GM18519 (cell line): Measurements from ENCODE around the gene SLC35D2.
A peak's percentile ranks its signal among the peaks of the same experiment; 100 is the strongest.

ENCODE experiments used
- ATAC-seq: cut with Tn5 transposase; IDR thresholded peaks from one replicate; pipeline ENCODE4 v1.9.1; 2021; ENCODE audit warnings: mild to moderate bottlenecking, moderate library complexity; ENCODE audit not compliant: unreplicated experiment, low FRiP score

SLC35D2 gene

DNA sequence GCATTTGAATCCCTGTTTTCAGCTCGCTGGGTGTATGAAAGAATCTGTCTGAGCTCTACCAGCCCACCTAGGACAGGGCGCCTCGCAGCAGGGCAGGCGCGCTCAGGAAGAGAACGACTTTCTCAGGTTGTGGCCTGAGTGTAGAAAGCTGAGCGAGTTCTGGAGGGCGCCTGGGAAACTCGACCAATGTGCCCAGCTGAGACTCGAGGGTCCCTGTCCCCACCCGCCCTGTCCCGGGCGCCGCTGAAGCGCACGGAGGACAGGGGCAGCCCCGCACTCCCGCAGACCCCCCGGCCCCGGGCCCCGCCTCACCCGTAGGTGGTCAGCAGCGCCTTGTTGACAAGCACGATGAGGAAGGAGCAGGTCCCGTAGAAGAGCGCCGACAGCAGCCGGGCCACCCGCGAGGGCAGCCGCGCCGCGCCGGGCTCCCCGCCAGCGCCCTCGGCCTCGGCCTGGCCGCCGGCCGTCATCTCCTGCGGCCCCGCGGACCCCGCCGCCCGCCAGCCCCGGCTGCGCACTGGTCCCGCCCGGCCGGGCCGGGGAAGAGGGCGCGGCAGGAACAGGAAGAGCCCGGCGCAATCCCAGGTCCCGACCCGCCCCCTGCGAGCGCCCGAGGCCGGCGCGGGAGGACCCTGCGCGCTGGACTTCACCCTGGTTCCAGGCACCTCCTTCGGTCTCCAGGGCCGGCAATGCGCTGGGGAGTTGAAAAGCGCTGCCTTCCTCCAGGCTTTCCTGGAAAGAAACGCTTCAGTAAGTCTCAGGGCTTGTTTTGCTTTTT, at the start of gene SLC35D2:
Gene SLC35D2 (minus strand): TSS at position 547 of the 778 bp plus-strand sequence. CDS start 77 bp downstream, at position 470.
- no peak for ATAC-seq

DNA sequence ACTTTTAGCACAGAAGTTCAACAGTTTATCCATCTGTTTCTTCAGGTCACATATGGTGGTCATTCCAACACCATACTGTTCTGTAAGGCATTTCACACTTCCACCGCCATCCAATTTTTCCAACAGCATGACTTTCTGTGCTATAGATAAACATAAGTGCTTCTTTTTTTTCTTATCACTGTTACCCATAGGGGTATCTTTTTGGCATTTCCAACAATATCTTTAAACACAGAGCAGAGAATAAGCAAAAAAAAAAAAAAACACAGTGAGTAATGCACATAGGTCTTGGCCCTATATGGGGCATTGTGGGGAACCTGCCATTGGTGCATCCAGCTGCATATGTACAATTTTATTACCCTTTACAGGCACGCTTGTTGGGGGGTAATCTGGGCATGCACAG, 46.9 kb upstream of the SLC35D2 start:
- no peak for ATAC-seq

DNA sequence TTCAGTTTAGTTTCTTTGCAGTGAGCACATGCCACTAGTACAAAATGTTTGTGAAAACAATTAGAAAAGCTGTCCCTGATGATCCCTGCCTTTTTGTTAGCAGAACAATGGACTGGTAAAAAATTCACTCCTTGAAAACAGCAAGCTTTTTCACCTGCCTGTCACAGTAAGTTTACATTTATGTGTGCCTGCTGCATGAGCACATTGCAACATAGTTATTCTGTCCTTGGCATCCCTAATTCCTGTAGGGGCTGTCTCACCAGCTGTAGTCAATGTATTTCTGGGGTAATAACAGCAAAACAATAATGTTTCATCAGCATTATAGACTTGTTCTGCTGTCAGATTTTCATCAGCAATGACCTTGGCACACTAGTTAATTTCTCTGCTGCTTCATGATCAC, 46.2 kb upstream of the SLC35D2 start:
- ATAC-seq: no peak

DNA sequence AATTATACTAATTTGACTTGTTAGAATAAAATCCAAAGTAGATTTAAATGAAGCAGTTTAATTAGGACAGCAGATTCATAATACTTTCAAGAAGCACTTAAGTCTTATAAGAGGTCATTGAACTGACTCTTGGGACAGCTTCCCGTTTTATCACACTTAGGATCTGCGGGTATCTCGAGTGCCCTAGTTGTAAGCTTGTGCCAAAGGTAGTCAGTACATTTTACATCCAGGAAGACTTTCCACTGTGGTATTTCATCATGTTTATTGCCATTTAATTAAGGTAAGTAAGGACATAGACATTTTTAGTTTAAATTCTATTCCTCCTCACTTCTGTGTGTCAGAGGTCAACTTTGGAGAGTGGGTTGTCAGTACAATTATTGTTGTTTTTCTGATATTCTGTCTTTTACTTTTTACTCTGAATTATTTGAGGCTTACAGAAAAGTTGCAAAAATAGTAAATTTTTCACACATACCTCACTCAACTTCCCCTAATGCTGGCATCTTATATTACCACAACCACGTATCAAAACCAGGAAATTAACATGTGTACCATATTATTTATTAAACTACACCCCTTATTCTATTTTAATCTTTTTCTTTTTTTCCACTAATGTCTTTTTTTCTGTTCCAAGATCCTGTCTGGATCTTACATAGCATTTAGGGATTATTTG, 42.1 kb upstream of the SLC35D2 start:
- ATAC-seq: no peak

DNA sequence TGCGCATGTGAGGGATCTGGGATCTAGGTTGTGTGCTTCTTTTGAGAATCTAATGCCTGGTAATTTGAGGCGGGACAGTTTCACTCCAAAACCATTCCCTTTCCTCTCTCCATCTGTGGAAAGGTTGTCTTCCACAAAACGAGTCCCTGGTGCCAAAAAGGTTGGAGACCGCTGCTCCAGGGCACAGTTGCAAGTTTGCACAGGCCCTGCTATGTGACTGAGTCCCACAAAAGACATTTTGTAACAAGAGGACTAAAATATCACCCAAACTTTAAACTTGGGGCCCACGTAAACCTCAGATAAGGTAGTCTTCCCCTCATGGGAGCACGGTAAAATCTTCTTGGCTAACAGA, 40.5 kb upstream of the SLC35D2 start:
- ATAC-seq: no peak

DNA sequence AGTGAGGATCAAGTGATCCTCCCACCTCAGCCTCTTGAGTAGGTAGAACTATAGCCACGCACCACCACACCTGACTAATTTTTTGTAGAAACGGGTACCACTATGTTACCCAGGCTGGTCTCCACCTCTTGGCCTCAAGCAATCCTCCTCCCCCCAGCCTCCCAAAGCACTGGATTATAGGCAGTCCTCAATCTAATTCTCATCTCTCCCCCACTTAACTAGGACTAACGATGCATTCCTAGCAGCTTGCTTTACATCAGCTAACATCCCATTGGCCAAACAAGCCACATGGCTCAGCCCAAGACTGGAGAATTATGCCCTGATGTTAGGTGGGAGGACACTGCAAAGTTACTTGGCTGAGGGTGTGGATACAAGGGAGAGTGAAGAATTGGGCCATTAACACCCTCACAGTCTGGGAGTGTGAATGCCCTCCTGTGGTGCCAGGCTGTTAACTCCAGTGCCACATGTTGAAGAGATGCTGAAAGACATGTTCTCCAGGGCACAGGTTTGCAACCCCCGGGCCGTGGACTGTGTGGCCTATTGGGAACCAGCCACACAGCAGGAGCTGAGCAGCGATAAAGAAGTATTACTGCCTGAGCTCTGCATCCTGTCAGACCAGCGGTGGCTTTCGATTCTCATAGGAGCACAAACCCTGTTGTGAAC, 39.9 kb upstream of the SLC35D2 start:
- no peak for ATAC-seq

DNA sequence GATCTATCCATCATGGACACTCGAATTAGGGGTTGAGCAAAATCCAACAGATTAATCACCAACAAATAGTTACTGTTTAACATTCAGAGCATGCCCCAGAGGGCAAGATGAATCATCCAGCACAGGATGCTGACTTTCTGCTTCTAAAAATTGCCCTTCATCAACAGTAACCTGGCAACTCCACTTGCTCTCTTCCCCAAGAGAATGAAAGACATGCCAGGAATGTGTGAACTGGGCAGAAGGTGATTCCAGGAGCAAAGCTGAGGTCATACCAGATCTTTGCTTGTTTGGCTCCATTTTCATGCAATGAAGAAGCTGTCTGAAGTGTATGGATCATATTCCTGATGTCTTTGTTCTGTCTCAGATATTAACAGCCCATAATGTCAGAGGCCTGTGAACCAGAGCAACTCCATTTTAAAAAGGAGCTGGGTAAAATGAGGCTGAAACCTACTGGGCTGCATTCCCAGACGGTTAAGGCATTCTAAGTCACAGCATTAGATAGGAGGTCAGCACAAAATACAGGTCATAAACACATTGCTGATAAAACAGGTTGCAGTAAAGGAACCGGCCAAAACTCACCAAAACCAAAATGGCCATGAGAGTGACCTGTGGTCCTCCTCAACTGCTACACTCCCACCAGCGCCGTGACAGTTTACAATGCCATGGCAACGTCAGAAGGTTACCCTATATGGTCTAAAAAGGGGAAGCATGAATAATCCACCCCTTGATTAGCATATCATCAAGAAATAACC, 37.1 kb upstream of the SLC35D2 start:
- ATAC-seq: no peak

DNA sequence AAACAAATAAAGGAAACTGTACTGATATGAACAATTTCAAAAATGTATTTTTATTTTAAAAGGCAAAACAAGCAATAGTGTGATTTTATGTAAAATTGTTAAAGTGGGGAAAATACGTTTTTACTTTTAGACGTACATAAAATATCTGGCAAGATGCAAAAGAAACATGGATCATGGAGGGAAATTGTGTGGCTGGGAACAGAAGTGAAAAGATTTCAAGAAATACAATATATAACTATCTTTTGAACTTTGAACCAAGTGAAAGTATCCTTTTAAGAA, 36.1 kb upstream of the SLC35D2 start:
- no peak for ATAC-seq

DNA sequence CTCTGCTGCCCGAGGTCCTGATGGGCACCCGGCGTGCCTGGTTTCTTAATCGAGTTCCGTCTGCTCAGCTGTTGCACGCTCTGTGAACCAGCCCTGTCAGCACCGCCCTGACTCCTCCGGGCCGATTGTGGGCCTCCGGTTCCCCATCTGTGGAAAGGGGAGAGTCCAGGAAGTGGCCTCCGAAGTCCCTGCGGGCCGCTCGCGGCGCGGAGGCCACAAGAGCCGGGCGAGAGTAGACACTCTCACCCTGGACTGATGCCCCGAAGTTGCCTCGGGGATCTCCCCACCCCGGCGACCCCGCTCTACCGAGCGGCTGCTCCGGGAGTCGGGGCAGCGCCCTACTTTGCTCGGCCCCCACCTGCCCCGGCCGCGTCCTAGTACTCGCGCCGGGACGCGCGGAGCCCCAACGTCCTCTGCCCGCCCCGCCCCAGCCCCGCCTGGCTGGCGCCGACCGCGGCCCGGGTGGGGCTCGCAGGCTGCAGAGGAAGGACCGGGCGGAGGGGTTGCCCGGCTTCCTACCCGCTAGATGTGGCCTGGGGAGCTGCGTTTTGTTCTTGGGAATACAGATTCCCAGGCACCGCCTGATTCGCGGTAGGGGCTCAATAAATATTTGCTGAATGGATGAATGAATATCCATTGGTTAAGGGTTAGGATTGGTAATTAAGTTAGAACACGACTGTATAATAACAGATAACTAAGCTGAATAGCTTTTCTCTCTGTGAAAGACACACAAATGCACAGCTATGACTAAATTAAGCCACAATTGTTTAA, 35.6 kb upstream of the SLC35D2 start:
- peak; percentile 18 for ATAC-seq

DNA sequence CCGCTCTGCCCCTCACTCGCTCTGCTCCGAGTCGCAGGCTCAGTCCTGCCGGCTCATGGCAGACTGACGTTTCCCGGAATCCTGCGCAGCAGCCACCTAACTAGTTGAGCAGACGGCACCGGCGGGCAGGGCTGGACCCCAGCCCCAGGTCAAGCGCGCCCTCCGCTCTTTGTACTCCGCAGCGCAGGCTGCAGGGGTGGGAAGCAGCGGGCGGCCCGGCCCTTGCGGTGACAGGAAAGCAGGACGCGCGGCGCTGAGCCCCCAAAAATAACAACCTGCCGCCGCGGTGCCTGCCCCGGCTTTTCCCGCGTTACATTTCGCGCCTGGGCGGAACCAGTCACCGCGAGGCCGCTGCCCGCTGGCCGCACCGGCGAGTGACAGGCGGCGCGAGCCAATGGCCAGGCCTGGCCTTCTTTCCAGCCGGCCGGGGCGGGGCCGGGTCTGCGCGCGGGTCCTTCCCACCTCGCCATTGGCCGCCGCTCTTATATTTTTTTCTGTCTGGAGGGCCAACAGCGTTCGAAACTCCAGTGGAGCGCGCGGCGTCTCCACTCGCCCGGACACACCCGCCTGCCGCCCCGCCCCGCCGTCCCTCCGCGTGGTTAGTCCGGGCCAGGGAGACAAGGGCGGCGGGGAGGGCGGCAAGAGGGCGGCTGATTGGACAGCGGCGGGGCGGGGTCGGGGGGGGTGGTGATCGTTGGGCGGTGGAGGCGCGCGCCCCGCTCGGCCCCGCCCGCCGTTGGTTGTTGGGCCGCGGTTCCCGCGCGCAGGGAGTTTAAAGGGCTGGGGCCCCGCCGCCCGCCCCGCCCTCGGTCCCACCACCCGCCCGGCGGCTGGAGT, 34.8 kb upstream of the SLC35D2 start, which contains the start of gene ZNF367:
Gene ZNF367 (minus strand): TSS at position 288 of the 837 bp plus-strand sequence. CDS start 338 bp downstream, outside the sequence.
- ATAC-seq: peak; percentile 46

DNA sequence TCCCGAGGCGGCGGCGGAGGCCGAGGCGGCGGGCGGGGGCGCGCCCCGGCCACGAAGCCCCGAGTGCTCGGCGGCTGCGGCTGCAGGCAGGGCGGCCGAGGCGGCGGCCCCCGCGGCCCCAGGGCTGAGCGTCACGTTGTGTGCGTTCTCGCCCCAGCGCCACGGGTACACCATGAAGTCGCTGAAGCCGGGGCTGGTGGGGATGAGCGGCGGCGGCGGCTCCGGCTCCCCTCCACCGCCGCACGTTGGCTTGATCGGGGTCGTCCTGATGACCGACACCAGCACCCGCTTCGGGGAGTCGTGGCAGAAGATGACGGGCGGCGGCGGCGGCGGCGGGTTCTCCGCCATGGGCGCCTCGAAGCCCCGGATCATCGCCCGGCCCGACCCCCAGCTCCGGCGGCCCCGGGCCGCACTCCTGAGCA, 34.2 kb upstream of the SLC35D2 start:
- ATAC-seq: no peak

DNA sequence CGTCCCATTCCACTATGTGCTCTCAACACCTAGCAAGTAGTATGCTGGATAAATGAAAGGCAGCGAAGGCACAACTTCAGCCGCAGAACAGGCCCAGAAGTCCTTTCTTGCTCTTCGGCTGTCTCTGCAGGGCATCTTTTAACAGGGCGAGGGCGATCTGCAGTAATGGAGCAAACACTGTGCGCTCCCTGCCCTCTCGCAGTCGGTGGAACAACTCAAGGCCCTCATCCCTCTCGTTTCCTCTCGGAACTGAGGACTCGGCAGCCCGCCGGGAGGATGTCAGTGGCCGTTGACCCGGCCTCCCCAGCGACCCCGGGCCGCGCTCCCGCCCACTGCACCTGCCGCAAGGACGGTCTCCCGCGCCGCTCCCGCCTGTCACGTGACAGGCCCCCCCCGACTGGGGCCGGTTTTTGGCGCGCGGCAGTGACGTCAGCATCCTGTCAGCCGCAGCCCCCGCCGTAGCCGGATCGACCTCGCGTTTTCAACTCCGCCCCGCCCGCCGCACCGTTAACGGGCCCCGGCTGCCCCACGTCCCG, 33.6 kb upstream of the SLC35D2 start:
- no peak for ATAC-seq

DNA sequence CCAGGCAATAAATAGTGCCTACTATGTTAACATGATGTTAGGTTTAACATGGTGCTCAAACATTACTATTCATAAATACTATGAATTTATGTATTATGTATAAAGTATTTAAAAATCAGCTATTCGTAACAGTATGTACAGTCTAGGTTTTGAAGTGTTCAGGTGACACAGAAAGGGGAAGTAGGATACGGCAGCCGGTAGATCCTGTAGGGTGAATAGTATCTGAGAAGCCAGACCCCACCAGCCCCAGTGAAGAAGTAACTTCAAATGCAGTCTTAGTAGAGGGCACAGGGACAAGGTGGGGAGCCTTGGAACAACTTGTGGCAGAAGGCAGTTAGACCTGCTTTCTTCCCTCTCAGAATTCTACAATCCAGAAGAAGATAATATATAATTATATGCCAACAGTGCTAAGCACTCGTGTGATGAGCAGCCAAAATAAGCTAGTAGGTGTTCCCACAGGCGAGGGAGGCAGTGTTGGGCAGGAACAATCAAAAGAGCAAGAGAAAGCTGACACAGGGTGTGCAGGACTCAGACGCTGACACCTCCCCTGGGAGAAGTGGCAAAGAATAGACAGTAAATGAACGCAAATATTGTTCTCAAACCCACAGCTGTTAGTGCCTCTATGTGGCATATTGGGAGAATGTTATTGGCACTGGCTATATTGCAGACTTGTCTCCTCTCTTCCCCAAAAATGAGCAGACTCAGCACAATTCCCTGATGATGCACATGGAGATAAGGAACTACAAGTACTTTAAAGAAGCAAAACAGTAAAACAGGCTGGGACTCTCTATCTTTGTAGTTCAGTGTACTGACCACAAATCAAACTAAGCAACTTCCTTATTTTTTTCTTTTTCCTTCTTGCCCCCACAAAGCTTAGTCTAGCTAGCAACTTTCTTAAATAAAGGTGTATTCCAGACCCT, 30.1 kb upstream of the SLC35D2 start:
- no peak for ATAC-seq

DNA sequence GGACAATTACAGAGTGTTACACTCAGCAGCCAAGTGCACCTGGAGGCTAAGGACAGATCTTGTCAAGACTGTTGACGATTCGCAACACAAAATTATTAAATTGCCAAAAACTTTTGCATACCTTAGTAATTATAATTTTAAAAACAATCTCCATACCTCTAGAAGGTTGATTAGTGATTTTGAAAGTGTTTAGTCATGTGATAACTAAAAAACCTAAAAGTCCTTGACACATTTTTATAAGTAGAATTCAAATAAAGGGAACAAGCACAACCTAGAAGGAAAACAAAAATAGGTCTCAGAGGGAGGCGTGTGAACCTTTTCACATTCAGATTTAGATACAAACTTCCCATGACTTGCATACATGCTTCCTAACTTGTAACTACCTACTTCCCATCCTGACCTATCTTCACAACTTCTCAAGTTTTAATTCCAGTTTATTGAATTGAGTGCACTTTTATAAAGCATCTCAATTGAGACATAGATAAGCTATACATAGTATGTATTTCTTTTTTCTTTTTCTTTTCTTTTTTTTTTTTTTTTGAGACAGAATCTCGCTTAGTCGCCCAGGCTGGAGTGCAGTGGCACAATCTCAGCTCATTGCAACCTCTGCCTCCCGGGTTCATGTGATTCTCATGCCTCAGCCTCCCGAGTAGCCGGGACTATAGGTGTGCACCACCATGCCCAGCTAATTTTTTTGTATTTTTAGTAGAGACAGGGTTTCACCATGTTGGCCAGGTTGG, 28.8 kb upstream of the SLC35D2 start:
- no peak for ATAC-seq

DNA sequence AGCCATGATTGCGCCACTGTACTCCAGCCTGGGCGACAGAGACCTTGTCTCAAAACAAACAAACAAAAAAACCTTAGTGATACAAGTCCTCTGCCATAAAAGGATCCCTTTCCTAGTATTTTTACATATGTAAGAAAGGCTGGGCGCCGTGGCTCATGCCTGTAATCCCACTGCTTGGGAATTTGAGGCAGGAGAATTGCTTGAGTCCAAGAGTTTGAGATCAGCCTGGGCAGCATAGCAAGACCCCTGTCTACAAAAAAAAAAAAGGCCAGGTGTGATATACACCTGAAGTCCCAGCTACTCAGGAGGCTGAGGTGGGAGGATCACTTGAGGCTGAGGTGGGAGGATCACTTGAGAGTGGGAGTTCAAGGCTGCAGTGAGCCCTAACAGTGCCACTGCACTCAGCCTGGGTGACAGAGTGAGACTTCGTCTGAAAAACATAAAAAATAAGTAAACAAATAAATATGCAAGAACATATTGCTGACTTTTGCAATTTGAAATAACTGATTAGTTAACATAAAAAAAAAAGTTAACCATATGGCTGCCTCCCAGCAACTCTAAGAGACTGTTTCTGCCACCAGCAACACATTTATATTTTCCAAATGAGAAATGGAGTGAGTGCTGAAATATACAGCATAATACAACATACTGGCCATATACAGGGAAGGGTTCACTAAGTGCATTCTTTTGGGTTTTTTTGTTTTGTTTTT, 27.8 kb upstream of the SLC35D2 start:
- ATAC-seq: no peak

DNA sequence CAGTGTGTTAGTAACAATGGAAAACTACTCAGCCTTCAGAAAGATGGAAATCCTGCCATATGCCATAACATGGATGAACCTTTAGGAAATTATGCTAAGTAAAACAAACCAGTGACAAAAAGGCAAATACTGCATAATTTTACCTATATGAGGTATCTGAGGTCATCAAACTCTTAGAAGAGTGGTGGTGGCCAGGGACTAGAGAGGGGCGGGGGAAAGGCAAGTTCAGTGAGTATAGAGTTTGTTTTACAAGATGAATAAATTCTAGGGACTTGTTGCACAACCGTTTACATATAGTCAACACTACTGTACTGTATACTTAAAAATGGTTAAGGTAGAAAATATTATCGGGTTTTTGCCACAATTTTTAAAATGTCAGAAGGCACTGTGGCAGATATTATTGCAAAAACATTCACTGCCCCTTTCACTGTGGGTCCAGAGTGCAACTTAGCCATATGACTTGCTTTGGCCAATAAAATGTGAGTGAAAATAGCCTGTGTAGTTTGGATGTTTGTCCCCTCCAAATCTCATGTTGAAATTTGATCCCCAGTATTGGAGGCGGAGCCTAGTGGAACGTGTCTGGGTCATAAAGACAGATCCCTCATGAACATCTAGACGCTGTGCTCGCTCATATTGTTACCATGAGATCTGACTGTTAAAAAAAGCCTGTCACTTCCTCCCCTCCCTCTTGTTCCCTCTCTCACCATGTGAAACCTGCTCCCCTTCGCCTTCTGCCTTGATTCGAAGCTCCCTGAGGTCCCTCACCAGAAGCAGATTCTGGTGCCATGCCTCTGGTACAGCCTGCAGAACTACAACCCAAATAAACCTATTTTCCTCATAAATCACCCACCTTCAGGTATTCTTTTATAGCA, 25.1 kb upstream of the SLC35D2 start:
- no peak for ATAC-seq
